ENCODE data around the gene KCNN3. TPM values are rescaled to one million over a fixed set of nuclear protein-coding genes. Genes with fewer than 3 reads are reported as not detected.
A peak's percentile ranks its signal among the peaks of the same experiment; 100 is the strongest.

Gene KCNN3
- 0.07 TPM in 1 of 2 replicates, not detected in the other for total RNA-seq (2022)
- Bru-seq, nascent RNA = percentile 10 among the genes with signal in this experiment
- BruChase-seq, experiment 1, labeled RNA remaining after a 6-hour chase = percentile 18 among the genes with signal in this experiment
- percentile 13 among the genes with signal in this experiment for BruChase-seq, experiment 2, labeled RNA remaining after a 2-hour chase
- long read RNA-seq = 0 reads

DNA sequence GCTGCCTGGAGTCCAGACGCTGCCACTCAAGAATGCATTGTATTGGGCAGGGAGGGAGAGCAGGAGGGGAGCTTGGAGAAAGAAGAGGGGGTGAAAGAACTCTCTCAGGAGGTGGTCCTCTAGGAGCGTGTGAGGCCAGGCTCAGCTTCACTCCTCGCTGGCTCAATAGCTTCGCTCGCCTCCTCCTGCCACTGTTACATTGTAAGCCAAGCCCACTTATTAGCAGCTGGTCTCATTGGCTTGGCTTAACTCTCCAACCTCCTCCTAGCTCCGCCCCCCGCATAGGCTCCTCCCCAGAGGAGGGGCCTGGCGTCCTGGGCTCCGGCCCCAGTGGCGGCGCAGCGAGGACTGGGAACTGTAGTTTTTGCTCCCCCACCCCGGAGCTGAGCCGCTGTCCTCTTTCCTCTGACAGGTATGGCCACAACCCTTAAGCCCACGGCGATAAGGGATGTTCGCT lies at the start of gene KCNN3:
Gene KCNN3 (minus strand): TSS at position 167 of the 457 bp plus-strand sequence. CDS start 317 bp downstream, outside the sequence.
- H3K4me3 Mint-ChIP-seq (ENCODE audit: unreplicated experiment) = no peak within 1 kb of the TSS
- peaks cover 12% of the 10 kb centered on the region for H3K4me1 Mint-ChIP-seq (ENCODE audit: insufficient read depth, unreplicated experiment)
- no peak within 1 kb of the TSS for H3K27ac Mint-ChIP-seq (ENCODE audit: low read depth, unreplicated experiment)
- H3K36me3 Mint-ChIP-seq (ENCODE audit: insufficient read depth, unreplicated experiment) = no peaks in the 10 kb centered on the region
- no peaks in the 10 kb centered on the region for H3K9me3 Mint-ChIP-seq (ENCODE audit: unreplicated experiment)
- peak; percentile 85 for DNase-seq (ENCODE audit: unreplicated experiment)
- H3K27me3 Mint-ChIP-seq (ENCODE audit: insufficient read depth, unreplicated experiment) = peaks cover 56% of the 10 kb centered on the region
- ChIA-PET POLR2A (interaction anchor here (1.3 kb wide), 1 partner anchor 11 kb away, joined by 5 read pairs; no protein-coding TSS in a partner anchor), CTCF (interaction anchor here (0.6 to 2.4 kb wide), 5 partner anchors 91 to 1307 kb away, joined by 3 to 13 read pairs (median 3); no protein-coding TSS in a partner anchor)
- intact Hi-C loops (cut with micrococcal nuclease) = no loop called here
- TF ChIP-seq, protein P1, sequence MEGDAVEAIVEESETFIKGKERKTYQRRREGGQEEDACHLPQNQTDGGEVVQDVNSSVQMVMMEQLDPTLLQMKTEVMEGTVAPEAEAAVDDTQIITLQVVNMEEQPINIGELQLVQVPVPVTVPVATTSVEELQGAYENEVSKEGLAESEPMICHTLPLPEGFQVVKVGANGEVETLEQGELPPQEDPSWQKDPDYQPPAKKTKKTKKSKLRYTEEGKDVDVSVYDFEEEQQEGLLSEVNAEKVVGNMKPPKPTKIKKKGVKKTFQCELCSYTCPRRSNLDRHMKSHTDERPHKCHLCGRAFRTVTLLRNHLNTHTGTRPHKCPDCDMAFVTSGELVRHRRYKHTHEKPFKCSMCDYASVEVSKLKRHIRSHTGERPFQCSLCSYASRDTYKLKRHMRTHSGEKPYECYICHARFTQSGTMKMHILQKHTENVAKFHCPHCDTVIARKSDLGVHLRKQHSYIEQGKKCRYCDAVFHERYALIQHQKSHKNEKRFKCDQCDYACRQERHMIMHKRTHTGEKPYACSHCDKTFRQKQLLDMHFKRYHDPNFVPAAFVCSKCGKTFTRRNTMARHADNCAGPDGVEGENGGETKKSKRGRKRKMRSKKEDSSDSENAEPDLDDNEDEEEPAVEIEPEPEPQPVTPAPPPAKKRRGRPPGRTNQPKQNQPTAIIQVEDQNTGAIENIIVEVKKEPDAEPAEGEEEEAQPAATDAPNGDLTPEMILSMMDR (IDR thresholded peaks at IDR 0.05; ENCODE audit: unreplicated experiment) = no peak
- no TSS peak for BruUV-seq (replicated peaks)

DNA sequence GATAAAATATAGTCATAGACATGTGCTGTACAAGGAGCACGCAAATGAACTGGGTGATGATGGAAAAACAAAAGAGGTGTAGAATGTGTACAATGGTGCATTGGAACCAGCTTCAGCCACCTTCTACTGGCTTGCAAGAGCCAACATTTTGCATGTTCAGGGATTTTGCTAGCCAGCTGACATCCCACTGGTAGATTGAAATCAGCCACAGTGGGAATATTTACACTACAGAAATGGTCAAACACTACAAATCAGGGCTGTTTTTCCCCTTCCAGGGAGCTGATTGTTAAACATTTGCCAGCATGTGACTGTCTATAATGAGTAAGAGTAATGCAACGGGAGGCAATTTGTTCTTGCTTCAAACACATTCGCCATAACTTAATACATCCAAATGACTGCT lies 43.2 kb upstream of the KCNN3 start:
- BruUV-seq (replicated peaks) = no TSS peak
- Mint-ChIP-seq H3K27me3 (ENCODE audit: insufficient read depth, unreplicated experiment) (no peaks in the 10 kb centered on the region), H3K27ac (ENCODE audit: low read depth, unreplicated experiment) (no peak overlapping the region), H3K36me3 (ENCODE audit: insufficient read depth, unreplicated experiment) (peaks cover 12% of the 10 kb centered on the region), H3K9me3 (ENCODE audit: unreplicated experiment) (peaks cover 20% of the 10 kb centered on the region), H3K4me1 (ENCODE audit: insufficient read depth, unreplicated experiment) (no peaks in the 10 kb centered on the region), H3K4me3 (ENCODE audit: unreplicated experiment) (no peak overlapping the region)
- ChIA-PET POLR2A (interaction anchor here (1.0 to 1.7 kb wide), 2 partner anchors 23 to 26 kb away, joined by 3 to 5 read pairs; partner anchors contain the start of gene PMVK), CTCF (interaction anchor here (0.9 to 1.5 kb wide), 3 partner anchors 9 to 347 kb away, joined by 3 to 4 read pairs (median 3); partner anchors contain the start of gene PMVK)
- TF ChIP-seq, protein P1 (IDR thresholded peaks at IDR 0.05; ENCODE audit: unreplicated experiment) = no peak
- intact Hi-C loops (cut with micrococcal nuclease) = no loop called here
- DNase-seq (ENCODE audit: unreplicated experiment) = no peak

DNA sequence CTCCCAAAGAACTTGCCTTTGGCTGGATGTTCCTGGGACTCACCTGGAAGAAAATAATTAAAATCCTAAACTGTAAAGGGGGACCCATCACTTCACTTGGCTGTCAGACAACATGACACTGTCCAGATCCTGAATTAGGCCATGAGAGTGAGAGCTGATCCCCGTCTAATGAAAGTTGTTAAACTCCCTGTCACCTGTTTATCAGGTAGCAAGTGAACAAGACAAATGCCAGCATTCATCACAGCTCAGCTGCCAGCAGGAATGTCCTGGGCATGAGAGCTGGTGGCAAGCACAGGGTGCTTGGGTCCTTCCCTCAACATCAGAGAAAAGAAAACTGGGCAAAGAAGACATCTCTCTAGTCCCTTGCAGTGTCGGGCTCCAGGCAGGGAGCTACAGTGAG lies 42.7 kb upstream of the KCNN3 start:
- no TSS peak for BruUV-seq (replicated peaks)
- H3K36me3 Mint-ChIP-seq (ENCODE audit: insufficient read depth, unreplicated experiment) = peaks cover 11% of the 10 kb centered on the region
- intact Hi-C loops (cut with micrococcal nuclease) = no loop called here
- no peak overlapping the region for H3K27ac Mint-ChIP-seq (ENCODE audit: low read depth, unreplicated experiment)
- ChIA-PET CTCF (interaction anchor here (0.6 to 1.5 kb wide), 4 partner anchors 8 to 347 kb away, joined by 3 to 4 read pairs (median 3); partner anchors contain the start of gene PMVK), POLR2A (interaction anchor here (1.0 to 1.7 kb wide), 2 partner anchors 24 to 26 kb away, joined by 3 to 5 read pairs; partner anchors contain the start of gene PMVK)
- no peak for DNase-seq (ENCODE audit: unreplicated experiment)
- peaks cover 20% of the 10 kb centered on the region for H3K9me3 Mint-ChIP-seq (ENCODE audit: unreplicated experiment)
- H3K4me3 Mint-ChIP-seq (ENCODE audit: unreplicated experiment) = no peak overlapping the region
- H3K27me3 Mint-ChIP-seq (ENCODE audit: insufficient read depth, unreplicated experiment) = no peaks in the 10 kb centered on the region
- TF ChIP-seq, protein P1 (IDR thresholded peaks at IDR 0.05; ENCODE audit: unreplicated experiment) = no peak
- H3K4me1 Mint-ChIP-seq (ENCODE audit: insufficient read depth, unreplicated experiment) = no peaks in the 10 kb centered on the region

DNA sequence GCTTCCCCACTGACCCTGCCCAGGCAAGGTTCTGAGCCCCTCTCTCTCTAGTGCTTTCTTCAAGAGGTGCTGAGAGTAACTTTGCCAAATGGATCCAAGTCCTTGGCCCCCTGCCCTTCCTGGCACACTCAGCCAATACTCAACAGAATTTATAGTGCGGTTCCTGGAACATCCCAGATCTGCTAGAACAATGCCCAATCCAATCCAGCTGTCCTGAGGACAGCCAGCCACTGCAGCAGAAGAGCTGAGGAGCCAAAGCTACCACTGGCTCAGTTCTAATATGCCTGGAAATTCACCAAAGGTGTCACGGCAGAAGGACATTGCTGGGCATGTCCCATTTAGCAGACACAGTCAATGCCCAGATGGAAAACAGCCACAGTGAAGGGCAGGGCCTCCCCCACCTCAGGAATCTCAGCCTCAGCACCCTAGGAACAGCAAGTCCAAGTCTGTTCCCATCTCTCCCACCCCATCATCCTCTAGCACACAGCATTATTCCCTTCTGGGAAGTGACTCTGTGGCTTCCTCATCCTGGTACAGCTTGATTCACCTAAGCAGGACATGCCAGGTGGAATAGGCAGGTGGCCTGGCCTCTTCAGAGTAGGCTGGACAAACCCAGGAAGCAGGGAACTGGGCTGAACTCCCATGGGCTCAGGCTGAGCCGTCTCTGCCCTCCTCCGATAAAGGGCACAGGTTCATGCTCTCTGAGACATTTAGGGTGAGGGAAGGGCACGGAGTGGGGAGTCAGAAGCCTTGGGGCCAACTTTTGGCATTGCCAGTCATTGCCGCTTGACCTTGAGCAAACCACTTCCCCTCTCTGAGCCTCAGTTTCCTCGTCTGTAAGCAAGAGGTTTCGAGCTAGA lies 41.8 kb upstream of the KCNN3 start:
- ChIA-PET POLR2A (interaction anchor here (1.0 to 1.7 kb wide), 2 partner anchors 25 to 27 kb away, joined by 3 to 5 read pairs; partner anchors contain the start of gene PMVK), CTCF (interaction anchor here (0.6 to 1.0 kb wide), 4 partner anchors 8 to 174 kb away, joined by 3 to 4 read pairs (median 3); no protein-coding TSS in a partner anchor)
- Mint-ChIP-seq H3K4me1 (ENCODE audit: insufficient read depth, unreplicated experiment) (no peaks in the 10 kb centered on the region), H3K9me3 (ENCODE audit: unreplicated experiment) (peaks cover 20% of the 10 kb centered on the region), H3K27ac (ENCODE audit: low read depth, unreplicated experiment) (no peak overlapping the region), H3K4me3 (ENCODE audit: unreplicated experiment) (no peak overlapping the region), H3K36me3 (ENCODE audit: insufficient read depth, unreplicated experiment) (peaks cover 5% of the 10 kb centered on the region), H3K27me3 (ENCODE audit: insufficient read depth, unreplicated experiment) (no peaks in the 10 kb centered on the region)
- DNase-seq (ENCODE audit: unreplicated experiment) = no peak
- TF ChIP-seq, protein P1 (IDR thresholded peaks at IDR 0.05; ENCODE audit: unreplicated experiment) = no peak
- intact Hi-C loops (cut with micrococcal nuclease) = no loop called here
- no TSS peak for BruUV-seq (replicated peaks)
